HG03439 (cell line): ENCODE results near the gene SLC11A1.
A peak's percentile ranks its signal among the peaks of the same experiment; 100 is the strongest.

Experiments
- ATAC-seq: cut with Tn5 transposase; IDR thresholded peaks from one replicate; pipeline ENCODE4 v1.9.1; 2021; ENCODE audit warnings: mild to moderate bottlenecking, moderate library complexity; ENCODE audit not compliant: unreplicated experiment

Gene SLC11A1

GRCh38 chr2:218366621-218367414 lies 15.3 kb upstream of the SLC11A1 start:
- no peak for ATAC-seq

- ATAC-seq: peak; percentile 91
Observed at GRCh38 chr2:218367415-218368149, 14.5 kb upstream of the SLC11A1 start.

GRCh38 chr2:218368150-218368528 lies 13.9 kb upstream of the SLC11A1 start:
- no peak for ATAC-seq

DNA sequence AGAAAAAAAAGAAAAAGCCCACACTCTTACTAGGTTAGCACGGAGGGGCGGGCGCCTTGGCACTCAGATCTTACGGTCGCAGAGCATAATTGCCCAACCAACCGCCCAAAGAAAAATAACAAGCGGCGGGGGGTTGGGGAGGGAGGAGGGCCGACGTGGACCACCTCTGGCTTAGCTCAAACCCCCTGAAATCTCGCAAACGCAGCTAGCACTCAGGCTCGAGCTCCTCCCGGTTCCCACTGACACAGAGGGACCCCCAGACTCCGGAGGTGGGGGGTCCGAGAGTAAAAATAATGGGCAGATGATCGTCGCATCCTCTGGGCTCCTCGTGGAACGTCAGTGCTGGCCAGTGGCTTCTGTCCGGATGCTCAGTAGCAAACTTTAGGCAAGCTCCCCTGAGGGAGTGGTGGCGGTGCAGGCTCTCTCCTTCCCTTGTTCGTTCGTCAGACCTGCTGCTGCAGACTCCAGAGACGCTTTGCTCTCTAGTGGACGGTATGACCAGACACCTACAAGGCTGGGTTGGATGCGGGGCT lies 13.4 kb upstream of the SLC11A1 start:
- no peak for ATAC-seq

DNA sequence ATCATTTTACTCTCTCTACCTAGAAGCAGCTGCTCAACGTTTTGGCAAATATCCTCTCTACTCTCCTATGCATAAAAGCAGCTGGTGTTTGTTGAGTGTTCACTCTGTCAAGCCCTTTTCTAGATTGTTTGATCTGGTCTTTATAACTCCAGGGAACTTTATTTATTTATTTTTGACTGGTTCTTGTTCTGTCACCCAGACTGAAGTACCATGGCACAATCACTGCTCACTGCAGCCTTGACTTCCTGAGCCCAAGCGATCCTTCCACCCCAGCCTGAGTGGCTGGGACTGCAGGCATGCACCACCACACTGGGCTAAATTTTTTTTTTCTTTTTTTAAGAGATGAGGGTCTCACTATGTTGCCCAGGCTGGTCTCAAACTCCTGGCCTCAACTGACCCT lies 12.7 kb upstream of the SLC11A1 start:
- ATAC-seq: no peak

- no peak for ATAC-seq
Observed at GRCh38 chr2:218370410-218371063, 11.5 kb upstream of the SLC11A1 start.

- no peak for ATAC-seq
Observed at GRCh38 chr2:218371983-218372350, 10.1 kb upstream of the SLC11A1 start.

- ATAC-seq: no peak
Observed at GRCh38 chr2:218374795-218375194, 7.3 kb upstream of the SLC11A1 start.

GRCh38 chr2:218375212-218375611 lies 6.9 kb upstream of the SLC11A1 start:
- no peak for ATAC-seq

DNA sequence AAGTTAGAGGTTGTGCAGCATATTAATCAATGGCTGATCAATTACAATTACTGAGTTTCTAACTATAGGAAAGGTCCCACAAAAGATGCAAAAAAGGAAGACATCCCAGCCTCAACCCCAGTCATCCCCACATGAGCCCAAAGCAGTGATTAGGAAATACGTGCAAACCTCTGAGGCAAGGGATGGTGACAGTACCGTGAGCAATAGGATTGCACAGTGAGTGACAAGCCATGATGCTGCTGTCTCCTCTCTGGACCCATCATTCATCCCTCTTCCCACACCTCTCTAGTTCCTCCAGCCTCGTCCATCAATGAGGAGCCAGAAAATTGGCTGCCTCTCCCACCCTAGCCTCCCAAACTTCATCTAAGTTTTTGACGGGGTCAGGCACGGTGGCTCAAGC lies 4.0 kb upstream of the SLC11A1 start:
- no peak for ATAC-seq

GRCh38 chr2:218382785-218383184 lies 712 bp downstream of the SLC11A1 start:
- no peak for ATAC-seq

GRCh38 chr2:218383892-218384519 lies 1.9 kb downstream of the SLC11A1 start:
- no peak for ATAC-seq

DNA sequence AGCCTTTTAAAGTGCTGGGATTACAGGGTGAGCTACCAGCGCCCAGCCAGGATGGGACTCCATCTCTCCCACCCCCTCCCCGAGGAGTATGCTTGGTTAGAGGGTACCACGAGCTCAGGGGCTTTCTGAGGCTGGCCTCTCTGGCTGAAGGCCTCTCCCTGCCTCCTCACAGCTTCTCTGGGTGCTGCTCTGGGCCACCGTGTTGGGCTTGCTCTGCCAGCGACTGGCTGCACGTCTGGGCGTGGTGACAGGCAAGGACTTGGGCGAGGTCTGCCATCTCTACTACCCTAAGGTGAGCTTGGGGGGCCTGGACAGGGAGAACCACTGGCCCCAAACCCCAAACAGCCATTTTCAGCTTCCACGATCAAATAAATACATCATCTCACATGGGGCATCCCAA lies 2.9 kb downstream of the SLC11A1 start:
- no peak for ATAC-seq

- ATAC-seq: no peak
Observed at GRCh38 chr2:218386505-218387368, 4.7 kb downstream of the SLC11A1 start.

GRCh38 chr2:218387369-218388194 lies 5.5 kb downstream of the SLC11A1 start:
- no peak for ATAC-seq

- no peak for ATAC-seq
Observed at GRCh38 chr2:218389333-218390150, 7.5 kb downstream of the SLC11A1 start.

DNA sequence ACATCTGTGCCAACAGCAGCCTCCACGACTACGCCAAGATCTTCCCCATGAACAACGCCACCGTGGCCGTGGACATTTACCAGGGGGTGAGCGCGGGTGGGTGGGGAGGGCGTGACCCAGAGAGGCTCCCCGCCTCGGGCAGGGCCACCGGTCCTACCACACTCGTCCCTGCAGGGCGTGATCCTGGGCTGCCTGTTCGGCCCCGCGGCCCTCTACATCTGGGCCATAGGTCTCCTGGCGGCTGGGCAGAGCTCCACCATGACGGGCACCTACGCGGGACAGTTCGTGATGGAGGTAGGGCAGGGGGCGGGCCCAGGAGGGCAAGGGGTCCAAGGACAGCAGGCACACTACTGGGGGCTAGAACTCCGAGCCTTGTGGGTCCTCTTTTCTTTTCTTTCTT lies 9.1 kb downstream of the SLC11A1 start:
- ATAC-seq: no peak

DNA sequence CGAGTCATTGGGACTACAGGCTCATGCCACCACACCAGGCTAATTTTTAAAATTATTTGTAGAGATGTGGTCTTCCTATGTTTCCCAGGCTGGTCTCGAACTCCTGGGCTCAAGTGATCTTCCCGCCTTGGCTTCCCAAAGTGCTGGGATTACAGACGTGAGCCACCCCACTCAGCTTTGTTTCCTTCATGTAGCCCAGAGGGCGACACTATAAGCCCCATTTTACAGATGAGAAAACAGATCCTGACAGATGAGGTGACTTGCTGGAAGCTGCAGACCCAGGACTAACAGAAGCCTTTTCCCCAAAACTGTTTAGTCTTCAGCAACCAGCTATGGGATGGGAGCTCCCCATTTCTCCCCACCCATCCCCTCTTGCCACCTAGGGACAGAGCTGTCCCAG lies 10.4 kb downstream of the SLC11A1 start:
- ATAC-seq: no peak
